Measurements from ENCODE around the gene SUSD3.

DNA sequence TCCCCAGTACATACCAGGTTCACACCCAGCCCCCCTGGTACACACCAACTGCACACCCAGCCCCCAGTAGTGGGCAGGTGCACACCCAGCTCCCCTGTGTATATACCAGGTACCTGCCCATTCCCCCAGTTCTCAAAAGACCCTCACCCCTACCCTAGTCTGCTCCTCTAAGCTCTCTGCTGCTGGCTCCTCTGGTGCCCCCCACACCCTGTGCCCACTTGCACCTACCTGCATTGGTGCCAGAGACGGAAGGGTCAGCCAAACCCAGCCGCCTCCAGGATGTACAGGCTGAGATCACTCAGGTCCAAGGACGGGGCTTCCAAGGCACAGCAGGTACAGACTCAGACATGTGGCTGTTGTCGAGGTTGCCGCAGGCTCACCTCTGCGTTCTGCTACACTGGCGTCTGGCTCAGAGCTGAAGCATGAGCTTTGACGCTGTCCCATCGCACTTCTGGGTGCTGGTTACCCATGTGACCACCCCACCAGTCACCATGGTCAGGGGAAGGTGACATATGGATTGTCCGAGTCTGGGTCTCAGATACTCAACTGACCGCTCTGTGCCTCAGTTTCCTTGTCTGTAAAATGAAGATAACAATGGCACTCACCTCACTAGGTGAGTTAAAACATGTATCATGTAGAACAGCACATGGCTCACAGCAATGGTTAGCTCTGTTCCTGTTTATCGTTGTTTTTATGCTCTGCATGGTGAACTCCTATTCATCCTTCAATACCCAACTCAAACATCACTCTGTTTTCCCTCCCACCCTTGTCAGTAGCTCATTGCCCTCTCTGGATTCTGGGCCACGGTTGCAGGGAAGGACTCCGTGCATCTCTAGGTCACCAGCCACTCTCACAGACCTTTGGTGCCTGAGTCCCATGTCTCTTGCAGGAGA, 45.3 kb upstream of the SUSD3 start:
- TF ChIP-seq, protein P1, sequence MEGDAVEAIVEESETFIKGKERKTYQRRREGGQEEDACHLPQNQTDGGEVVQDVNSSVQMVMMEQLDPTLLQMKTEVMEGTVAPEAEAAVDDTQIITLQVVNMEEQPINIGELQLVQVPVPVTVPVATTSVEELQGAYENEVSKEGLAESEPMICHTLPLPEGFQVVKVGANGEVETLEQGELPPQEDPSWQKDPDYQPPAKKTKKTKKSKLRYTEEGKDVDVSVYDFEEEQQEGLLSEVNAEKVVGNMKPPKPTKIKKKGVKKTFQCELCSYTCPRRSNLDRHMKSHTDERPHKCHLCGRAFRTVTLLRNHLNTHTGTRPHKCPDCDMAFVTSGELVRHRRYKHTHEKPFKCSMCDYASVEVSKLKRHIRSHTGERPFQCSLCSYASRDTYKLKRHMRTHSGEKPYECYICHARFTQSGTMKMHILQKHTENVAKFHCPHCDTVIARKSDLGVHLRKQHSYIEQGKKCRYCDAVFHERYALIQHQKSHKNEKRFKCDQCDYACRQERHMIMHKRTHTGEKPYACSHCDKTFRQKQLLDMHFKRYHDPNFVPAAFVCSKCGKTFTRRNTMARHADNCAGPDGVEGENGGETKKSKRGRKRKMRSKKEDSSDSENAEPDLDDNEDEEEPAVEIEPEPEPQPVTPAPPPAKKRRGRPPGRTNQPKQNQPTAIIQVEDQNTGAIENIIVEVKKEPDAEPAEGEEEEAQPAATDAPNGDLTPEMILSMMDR (conservative IDR thresholded peaks at IDR 0.05 in 1 of 2, IDR thresholded peaks at IDR 0.05 in 1 of 2; ENCODE audit: low read depth in 1 of 2, low read length in 2 of 2): no peak
- TF ChIP-seq EZH2 (IDR thresholded peaks at IDR 0.05; ENCODE audit: low read length, missing control alignments): no peak
